Liver (tissue), 9 donors: ENCODE results near the gene ABCB9. TPM values are rescaled to one million over a fixed set of nuclear protein-coding genes. Genes with fewer than 3 reads are reported as not detected.

Experiments
- DNase-seq: peaks from one replicate; pipeline ENCODE4 v3.0.0-alpha.2; 2017; ENCODE audit warnings: low spot score
- H3K27ac ChIP-seq, 2 donors: one replicate each; pipeline ENCODE4 v1.7.0; 2013; ENCODE audit warnings: inconsistent platforms in 2 of 2, low read length in 2 of 2, control low read depth in 1 of 2, low read depth in 1 of 2, mild to moderate bottlenecking in 1 of 2
- H3K27me3 ChIP-seq, 4 donors: one replicate each; pipeline versions ENCODE4 v1.6.1 to v1.7.0; 2013; ENCODE audit warnings: low read length in 3 of 4, inconsistent platforms in 1 of 4, mild to moderate bottlenecking in 1 of 4, moderate library complexity in 1 of 4; ENCODE audit not compliant: control insufficient read depth in 4 of 4, insufficient read depth in 4 of 4
- H3K36me3 ChIP-seq, 4 donors: one replicate each; pipeline versions ENCODE4 v1.6.1 to v1.7.0; 2013; ENCODE audit warnings: low read length in 3 of 4, mild to moderate bottlenecking in 3 of 4, low read depth in 1 of 4, moderate library complexity in 1 of 4; ENCODE audit not compliant: control insufficient read depth in 4 of 4, insufficient read depth in 3 of 4
- H3K4me1 ChIP-seq, 4 donors: one replicate each; pipeline versions ENCODE4 v1.6.1 to v1.7.0; 2013; ENCODE audit warnings: low read length in 3 of 4, mild to moderate bottlenecking in 3 of 4, moderate library complexity in 1 of 4; ENCODE audit not compliant: control insufficient read depth in 4 of 4, insufficient read depth in 4 of 4
- H3K4me3 ChIP-seq, 3 donors: one replicate each; pipeline versions ENCODE4 v1.6.1 to v1.7.0; 2013; ENCODE audit warnings: low read length in 3 of 3, control low read depth in 1 of 3, low read depth in 1 of 3, mild to moderate bottlenecking in 1 of 3
- H3K9ac ChIP-seq, 2 donors: one replicate each; pipeline ENCODE4 v1.7.0; 2013; ENCODE audit warnings: low read length in 2 of 2, mild to moderate bottlenecking in 2 of 2, moderate library complexity in 2 of 2, control low read depth in 1 of 2, low read depth in 1 of 2
- H3K9me3 ChIP-seq, 4 donors: one replicate each; pipeline versions ENCODE4 v1.6.1 to v1.7.0; 2013; ENCODE audit warnings: low read length in 3 of 4; ENCODE audit not compliant: control insufficient read depth in 4 of 4
- EGR1 ChIP-seq, 2 donors: IDR thresholded peaks; 2 replicates each; pipeline ENCODE4 v1.6.1; 2016 to 2018; ENCODE audit warnings: antibody characterized with exemption in 2 of 2, low read depth in 2 of 2
- FOXA1 ChIP-seq: IDR thresholded peaks from 2 replicates; pipeline ENCODE4 v1.6.1; 2016; ENCODE audit warnings: antibody characterized with exemption
- GABPA ChIP-seq, 2 donors: IDR thresholded peaks in 1 of 2; conservative IDR thresholded peaks in 1 of 2; 2 replicates each; pipeline ENCODE4 v1.6.1; 2016; ENCODE audit warnings: antibody characterized with exemption in 2 of 2, mild to moderate bottlenecking in 1 of 2, moderate library complexity in 1 of 2
- HNF4A ChIP-seq, 2 donors: conservative IDR thresholded peaks; 2 replicates each; pipeline ENCODE4 v1.6.1; 2016; ENCODE audit warnings: antibody characterized with exemption in 2 of 2, mild to moderate bottlenecking in 2 of 2
- HNF4G ChIP-seq: IDR thresholded peaks from 2 replicates; pipeline ENCODE4 v1.6.1; 2016; ENCODE audit warnings: antibody characterized with exemption
- JUND ChIP-seq, 2 donors: IDR thresholded peaks; 2 replicates each; pipeline ENCODE4 v1.6.1; 2016; ENCODE audit warnings: antibody characterized with exemption in 2 of 2
- NR2F2 ChIP-seq: IDR thresholded peaks from 2 replicates; pipeline ENCODE4 v1.6.1; 2016; ENCODE audit warnings: antibody characterized with exemption
- RAD21 ChIP-seq, 2 donors: IDR thresholded peaks; 2 replicates each; pipeline ENCODE4 v1.6.1; 2016; ENCODE audit warnings: antibody characterized with exemption in 2 of 2, mild to moderate bottlenecking in 2 of 2
- RXRA ChIP-seq, 2 donors: IDR thresholded peaks; 2 replicates each; pipeline ENCODE4 v1.6.1; 2017 to 2018; ENCODE audit warnings: antibody characterized with exemption in 2 of 2, mild to moderate bottlenecking in 1 of 2
- SP1 ChIP-seq: IDR thresholded peaks from 2 replicates; pipeline ENCODE4 v1.6.1; 2018; ENCODE audit warnings: antibody characterized with exemption, mild to moderate bottlenecking
- YY1 ChIP-seq: IDR thresholded peaks from 2 replicates; pipeline ENCODE4 v1.6.1; 2016; ENCODE audit warnings: antibody characterized with exemption, mild to moderate bottlenecking
- WGBS: extraction: QIAGEN DNeasy Blood & Tissue Kit; methylation state at CpG from one replicate; pipeline ENCODE4 v1.1.7; 2013; 5-methylcytosine and 5-hydroxymethylcytosine counted together
- polyA plus RNA-seq, 2 donors: library from polyadenylated mRNA; stranded (reverse) in 1 of 2; unstranded in 1 of 2; fragments of 200-250 nt in 1 of 2; fragments of >200 nt in 1 of 2; fragmentation: Nextera tagmentation in 1 of 2; extraction: Ambion mirVana in 1 of 2; gene quantifications; one replicate each; pipeline versions ENCODE4 v1.2.1 to v1.2.3, GENCODE V29; 2013 to 2015
- total RNA-seq, 2 donors: library from RNA; depleted of rRNA; stranded (reverse); fragments of >200 nt; gene quantifications; one replicate each; pipeline ENCODE4 v1.2.3, GENCODE V29; 2014
- TF ChIP-seq, protein P1 (sequence below): IDR thresholded peaks from 2 replicates; pipeline ENCODE4 v1.6.1; 2016; ENCODE audit warnings: antibody characterized with exemption
- TF ChIP-seq, protein P2 (sequence below): fragments of 150-350 bp; IDR thresholded peaks from 2 replicates; pipeline ENCODE4 v1.5.1; 2017; ENCODE audit warnings: improper control_type of control experiment, low read depth, low read length; ENCODE audit not compliant: missing input control
- TF ChIP-seq, protein P3 (sequence below): IDR thresholded peaks from 2 replicates; pipeline ENCODE4 v1.6.1; 2016; ENCODE audit warnings: antibody characterized with exemption
- donor health status: healthy.
- donor health status: healthy.
- donor health status: healthy.
- donor health status: healthy.
- donor health status: healthy.

Gene ABCB9
- total and polyA plus RNA-seq, 4 donors: 0.29 to 3.3 (median 1.3) TPM

DNA sequence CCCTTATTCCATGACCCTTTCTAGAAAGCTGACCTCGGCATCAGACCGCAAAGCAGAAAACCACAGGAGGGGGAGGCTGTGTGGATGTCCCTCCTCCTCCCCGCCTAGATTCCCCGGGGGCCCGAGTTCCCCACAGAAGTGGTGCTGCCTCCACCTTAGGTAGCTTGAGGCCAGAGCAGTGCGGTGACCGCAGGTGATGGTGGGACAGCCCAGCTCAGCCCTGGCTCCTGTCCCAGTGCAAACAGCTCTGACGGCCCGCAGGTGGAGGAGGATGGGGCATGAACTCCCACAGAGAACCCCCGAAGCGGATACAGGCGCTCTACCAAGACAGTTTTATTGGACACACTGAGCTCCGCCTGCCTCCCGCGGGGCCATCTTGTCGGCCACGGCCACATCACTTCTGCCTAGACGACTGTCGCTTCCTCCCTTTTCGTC, 33.7 kb upstream of the ABCB9 start (continued):
- TF ChIP-seq, protein P1, sequence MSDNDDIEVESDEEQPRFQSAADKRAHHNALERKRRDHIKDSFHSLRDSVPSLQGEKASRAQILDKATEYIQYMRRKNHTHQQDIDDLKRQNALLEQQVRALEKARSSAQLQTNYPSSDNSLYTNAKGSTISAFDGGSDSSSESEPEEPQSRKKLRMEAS: no peak
- TF ChIP-seq HNF4A (conservative IDR thresholded peaks at IDR 0.05): no peak

DNA sequence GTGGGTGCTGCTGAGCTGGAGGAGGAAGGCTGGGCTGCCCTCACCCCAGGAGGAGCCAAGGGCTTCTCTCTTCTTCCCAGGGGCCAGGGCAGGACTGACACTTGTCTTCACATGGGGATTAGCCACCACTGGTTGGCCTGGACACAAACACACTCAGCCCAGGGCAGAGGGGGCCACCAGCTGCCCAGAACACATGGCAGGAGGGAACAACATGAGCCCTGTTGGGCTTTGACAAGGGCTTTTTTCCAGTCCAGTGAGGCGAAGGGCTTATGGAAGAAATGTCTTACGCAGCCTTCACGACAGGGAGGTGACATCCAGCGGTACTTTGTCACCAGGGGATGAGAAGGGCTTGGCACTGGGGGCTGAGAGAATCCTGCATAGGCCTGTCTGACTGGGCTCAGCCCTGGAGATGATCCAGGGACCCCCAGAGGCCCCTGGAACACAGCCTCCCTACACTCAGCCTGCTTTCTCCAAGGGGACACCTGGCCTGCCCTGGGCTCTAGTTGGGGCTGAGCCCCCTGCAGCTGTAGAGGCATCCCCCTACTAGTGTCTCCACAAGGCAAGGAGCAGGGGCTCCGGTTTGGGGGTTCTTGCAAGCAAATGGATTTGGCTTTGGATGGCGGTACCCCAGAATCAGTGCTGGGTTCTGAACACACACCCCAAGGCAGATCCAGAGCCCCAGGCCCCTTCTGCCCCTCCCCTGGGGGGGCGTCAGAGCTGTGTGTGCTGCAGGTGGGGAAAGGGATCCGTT, 33.1 kb upstream of the ABCB9 start:
- no peak overlapping the region for H3K27ac ChIP-seq
- H3K27me3 ChIP-seq: no peaks in the 10 kb centered on the region
- TF ChIP-seq JUND (IDR thresholded peaks at IDR 0.05) (no peak), SP1 (no peak), HNF4G (no peak), EGR1 (IDR thresholded peaks at IDR 0.05; ENCODE audit: low read depth in 2 of 2) (no peak), FOXA1 (no peak)
- TF ChIP-seq, protein P2, sequence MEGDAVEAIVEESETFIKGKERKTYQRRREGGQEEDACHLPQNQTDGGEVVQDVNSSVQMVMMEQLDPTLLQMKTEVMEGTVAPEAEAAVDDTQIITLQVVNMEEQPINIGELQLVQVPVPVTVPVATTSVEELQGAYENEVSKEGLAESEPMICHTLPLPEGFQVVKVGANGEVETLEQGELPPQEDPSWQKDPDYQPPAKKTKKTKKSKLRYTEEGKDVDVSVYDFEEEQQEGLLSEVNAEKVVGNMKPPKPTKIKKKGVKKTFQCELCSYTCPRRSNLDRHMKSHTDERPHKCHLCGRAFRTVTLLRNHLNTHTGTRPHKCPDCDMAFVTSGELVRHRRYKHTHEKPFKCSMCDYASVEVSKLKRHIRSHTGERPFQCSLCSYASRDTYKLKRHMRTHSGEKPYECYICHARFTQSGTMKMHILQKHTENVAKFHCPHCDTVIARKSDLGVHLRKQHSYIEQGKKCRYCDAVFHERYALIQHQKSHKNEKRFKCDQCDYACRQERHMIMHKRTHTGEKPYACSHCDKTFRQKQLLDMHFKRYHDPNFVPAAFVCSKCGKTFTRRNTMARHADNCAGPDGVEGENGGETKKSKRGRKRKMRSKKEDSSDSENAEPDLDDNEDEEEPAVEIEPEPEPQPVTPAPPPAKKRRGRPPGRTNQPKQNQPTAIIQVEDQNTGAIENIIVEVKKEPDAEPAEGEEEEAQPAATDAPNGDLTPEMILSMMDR: no peak
- TF ChIP-seq, protein P1: no peak
- TF ChIP-seq, protein P3, sequence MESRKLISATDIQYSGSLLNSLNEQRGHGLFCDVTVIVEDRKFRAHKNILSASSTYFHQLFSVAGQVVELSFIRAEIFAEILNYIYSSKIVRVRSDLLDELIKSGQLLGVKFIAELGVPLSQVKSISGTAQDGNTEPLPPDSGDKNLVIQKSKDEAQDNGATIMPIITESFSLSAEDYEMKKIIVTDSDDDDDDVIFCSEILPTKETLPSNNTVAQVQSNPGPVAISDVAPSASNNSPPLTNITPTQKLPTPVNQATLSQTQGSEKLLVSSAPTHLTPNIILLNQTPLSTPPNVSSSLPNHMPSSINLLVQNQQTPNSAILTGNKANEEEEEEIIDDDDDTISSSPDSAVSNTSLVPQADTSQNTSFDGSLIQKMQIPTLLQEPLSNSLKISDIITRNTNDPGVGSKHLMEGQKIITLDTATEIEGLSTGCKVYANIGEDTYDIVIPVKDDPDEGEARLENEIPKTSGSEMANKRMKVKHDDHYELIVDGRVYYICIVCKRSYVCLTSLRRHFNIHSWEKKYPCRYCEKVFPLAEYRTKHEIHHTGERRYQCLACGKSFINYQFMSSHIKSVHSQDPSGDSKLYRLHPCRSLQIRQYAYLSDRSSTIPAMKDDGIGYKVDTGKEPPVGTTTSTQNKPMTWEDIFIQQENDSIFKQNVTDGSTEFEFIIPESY: no peak
- no peak for DNase-seq
- peaks cover 0 to 6% (median 2%) of the 10 kb centered on the region in 4 donors for H3K36me3 ChIP-seq
- H3K9ac ChIP-seq: no peak overlapping the region
- WGBS: 95% methylated on average over 8 of the region's 8 CpGs
- H3K4me3 ChIP-seq: no peak overlapping the region
- H3K4me1 ChIP-seq: peaks cover 31 to 55% (median 51%) of the 10 kb centered on the region in 4 donors
- H3K9me3 ChIP-seq: no peaks in the 10 kb centered on the region

DNA sequence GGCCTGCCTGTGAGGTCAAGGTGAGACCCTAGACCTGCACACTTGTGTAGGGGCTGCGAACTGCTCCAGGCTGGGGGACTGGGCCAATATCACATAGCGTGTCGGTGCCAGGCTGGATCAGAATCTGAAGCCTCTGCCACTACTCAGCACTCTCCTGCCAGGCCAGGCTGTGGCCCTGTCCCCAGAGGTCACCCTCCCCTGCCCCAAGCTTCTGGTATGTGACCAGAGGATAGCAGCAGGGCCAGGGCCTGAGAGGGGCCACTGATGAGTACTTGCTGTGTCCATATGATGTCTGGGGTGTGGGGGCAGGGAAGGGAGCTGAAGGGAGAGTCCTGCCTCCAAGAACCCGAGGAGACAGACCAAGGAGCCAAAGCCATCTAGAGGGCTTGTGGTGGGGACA, 32.1 kb upstream of the ABCB9 start:
- Histone ChIP-seq H3K9me3 (no peaks in the 10 kb centered on the region), H3K9ac (no peak overlapping the region), H3K27me3 (no peaks in the 10 kb centered on the region), H3K36me3 (peaks cover 0 to 3% (median 0%) of the 10 kb centered on the region in 4 donors), H3K27ac (no peak overlapping the region), H3K4me1 (peaks cover 31 to 63% (median 59%) of the 10 kb centered on the region in 4 donors), H3K4me3 (no peak overlapping the region)
- TF ChIP-seq RXRA (IDR thresholded peaks at IDR 0.05): peak in 1 of 2 donors; percentile 20
- TF ChIP-seq RAD21 (IDR thresholded peaks at IDR 0.05): peak in 1 of 2 donors; percentile 11
- no peak for TF ChIP-seq NR2F2
- TF ChIP-seq YY1: no peak
- no peak for TF ChIP-seq GABPA (IDR thresholded peaks at IDR 0.05 in 1 of 2, conservative IDR thresholded peaks at IDR 0.05 in 1 of 2)
- no peak for DNase-seq
- WGBS: 45% methylated on average over 4 of the region's 4 CpGs
